K562 (cell line): ENCODE measurements around the gene GATC. TPM values are rescaled to one million over a fixed set of nuclear protein-coding genes. Genes with fewer than 3 reads are reported as not detected.

Source experiments
- AFF4 ChIP-seq: sonication (generic); formaldehyde crosslinking; IDR thresholded peaks from 2 replicates; pipeline ENCODE4 v1.8.0; 2023; ENCODE audit warnings: mild to moderate bottlenecking, missing genetic modification reagents
- ARID2 ChIP-seq: fragments of 450-650 bp; IDR thresholded peaks from 2 replicates; pipeline ENCODE4 v1.6.1; 2017; ENCODE audit warnings: antibody characterized with exemption, mild to moderate bottlenecking
- ARID3B ChIP-seq: fragments of 250-450 bp; sonication (Bioruptor Pico); IDR thresholded peaks from 2 replicates; pipeline ENCODE4 v1.4.0; 2020; ENCODE audit warnings: borderline replicate concordance
- ELF1 ChIP-seq: fragments of 200-800 bp; sonication (Bioruptor generic); IDR thresholded peaks from 2 replicates; pipeline ENCODE4 v1.6.1; 2016; ENCODE audit warnings: missing genetic modification characterization, missing compliant biosample characterization
- ERF ChIP-seq: fragments of 450-650 bp; formaldehyde crosslinking; IDR thresholded peaks from 2 replicates; pipeline ENCODE4 v1.4.0; 2020; ENCODE audit warnings: mild to moderate bottlenecking, mixed read lengths
- FOXK1 ChIP-seq: sonication (generic); formaldehyde crosslinking; IDR thresholded peaks from 2 replicates; pipeline ENCODE4 v1.8.0; 2022; ENCODE audit warnings: missing genetic modification reagents, mild to moderate bottlenecking, borderline replicate concordance
- HES1 ChIP-seq: fragments of 450-650 bp; IDR thresholded peaks from 2 replicates; pipeline ENCODE4 v1.6.1; 2016; ENCODE audit warnings: low read depth, mild to moderate bottlenecking, moderate library complexity
- KAT2B ChIP-seq: IDR thresholded peaks from one replicate; pipeline ENCODE4 v1.6.1; 2012; ENCODE audit warnings: low read depth, mild to moderate bottlenecking, control low read depth, inconsistent platforms, low read length, moderate library complexity
- MTA3 ChIP-seq: fragments of 450-650 bp; formaldehyde crosslinking; IDR thresholded peaks from 2 replicates; pipeline ENCODE4 v1.6.1; 2017; ENCODE audit warnings: mild to moderate bottlenecking, borderline replicate concordance
- PRPF4 ChIP-seq: fragments of 200-400 bp; formaldehyde crosslinking; IDR thresholded peaks from one replicate; pipeline ENCODE4 v1.6.1; 2017; ENCODE audit warnings: low read length, low read depth, mild to moderate bottlenecking; ENCODE audit not compliant: insufficient read depth, poor library complexity, severe bottlenecking
- RBM25 ChIP-seq: fragments of 200-400 bp; formaldehyde crosslinking; IDR thresholded peaks from 2 replicates; pipeline ENCODE4 v1.6.1; 2018; ENCODE audit warnings: low read length, low read depth, moderate library complexity; ENCODE audit not compliant: severe bottlenecking
- THAP12 ChIP-seq: fragments of 250-450 bp; sonication (Bioruptor Pico); IDR thresholded peaks from 2 replicates; pipeline ENCODE4 v1.9.0; 2021; ENCODE audit warnings: mild to moderate bottlenecking, inconsistent platforms
- ZNF311 ChIP-seq: fragments of 250-450 bp; sonication (Bioruptor Pico); IDR thresholded peaks from 2 replicates; pipeline ENCODE4 v1.4.0; 2020; ENCODE audit warnings: mild to moderate bottlenecking, moderate library complexity
- ZNF324 ChIP-seq: fragments of 250-450 bp; sonication (Bioruptor Pico); IDR thresholded peaks from 2 replicates; pipeline ENCODE4 v1.4.0; 2020; ENCODE audit warnings: mild to moderate bottlenecking
- ZNF707 ChIP-seq: fragments of 250-450 bp; sonication (Bioruptor Pico); conservative IDR thresholded peaks from 2 replicates; pipeline ENCODE4 v1.8.0; 2022; ENCODE audit warnings: inconsistent platforms, mild to moderate bottlenecking, moderate library complexity
- ZNF764 ChIP-seq: fragments of 250-450 bp; sonication (Bioruptor Pico); IDR thresholded peaks from 2 replicates; pipeline ENCODE4 v1.4.0; 2020; ENCODE audit warnings: low read depth, mild to moderate bottlenecking, moderate library complexity
- ZSCAN29 ChIP-seq: fragments of 450-650 bp; IDR thresholded peaks from 2 replicates; pipeline ENCODE4 v1.6.1; 2017
- polyA plus RNA-seq, 8 experiments: library from polyadenylated mRNA; depleted of rRNA in 4 of 8; stranded (reverse) in 5 of 8; unstranded in 3 of 8; fragments of >200 nt; fragmentation: Nextera tagmentation in 2 of 8; fragmentation: Illumina TruSeq in 1 of 8; extraction: Ambion mirVana in 2 of 8; extraction: Trizol in 1 of 8; gene quantifications; 2 replicates each; pipeline versions ENCODE4 v1.2.1 to v1.2.3, GENCODE V29; 2011 to 2014; ENCODE audit warnings: inconsistent platforms in 1 of 8, missing spikeins in 1 of 8
- total RNA-seq, 7 experiments: library from RNA; depleted of rRNA in 6 of 7; stranded (reverse); fragments of >200 nt in 6 of 7; fragmentation: Illumina TruSeq in 2 of 7; extraction: Trizol in 2 of 7; gene quantifications; 2 replicates each; pipeline versions ENCODE4 v1.2.1 to v1.2.3, GENCODE V29; 2011 to 2021; ENCODE audit warnings: low replicate concordance in 1 of 7

Gene GATC
- total and polyA plus RNA-seq, 9 of the 15 experiments (the other 6 are each of a cell fraction or from before 2014, with no cell fraction given) = 5.8 to 52.6 (median 28.2) TPM

- TF ChIP-seq ERF (CRISPR knock-in tag) (peak; percentile 82; the same call in 1 of the 2 replicates), MTA3 (peak; percentile 82), RBM25 (peak; percentile 24), FOXK1 (0 out of 2 replicates have a peak, but pooled peaks have one; percentile 67), ELF1 (tag) (peak; percentile 87), THAP12 (peak; percentile 82; the same call in 1 of the 2 replicates), KAT2B (peak; percentile 56), ZNF764 (peak; percentile 41; the same call in 1 of the 2 replicates), ARID2 (0 out of 2 replicates have a peak, but pooled peaks have one; percentile 9), HES1 (no peak), ZNF707 (CRISPR knock-in tag) (no peak), ZNF311 (CRISPR knock-in tag) (peak; percentile 35; the same call in 1 of the 2 replicates), PRPF4 (no peak), ARID3B (CRISPR knock-in tag) (no peak), ZSCAN29 (peak; percentile 72; the same call in 1 of the 2 replicates), AFF4 (CRISPR knock-in tag) (0 out of 2 replicates have a peak, but pooled peaks have one; percentile 31), ZNF324 (CRISPR knock-in tag) (no peak)
These were observed 23.4 kb downstream of the GATC start, which contains the start of gene SRSF9 (continued) for GRCh38 chr12:120469450-120470149.
